K562 (cell line): Measurements from ENCODE around the gene PRPH2. TPM values are rescaled to one million over a fixed set of nuclear protein-coding genes. Genes with fewer than 3 reads are reported as not detected.

Experiments
- ATAC-seq: fragments of 200-7000 bp; cut with Tn5 transposase; 3 replicates; pipeline ENCODE4 v1.9.1; 2020; ENCODE audit warnings: moderate library complexity
- BruUV-seq: library from RNA; stranded (reverse); fragments of 400-500 nt; replicated peaks from 2 replicates; lab custom pipeline; 2021; lab: Mats Ljungman, UMichigan
- CTCF ChIA-PET: fragments of 300-600 bp; formaldehyde crosslinking; extraction: SDS; loops from one replicate; lab custom pipeline; 2021; ENCODE audit warnings: low intra/inter-chr PET ratio; lab: Yijun Ruan, JAX
- POLR2A ChIA-PET: fragments of 300-600, 350-650 bp; sonication (Branson Sonifier 250); formaldehyde crosslinking; extraction: SDS; loops from one replicate; lab custom pipeline; 2021; ENCODE audit warnings: antibody characterized with exemption, inconsistent platforms; lab: Yijun Ruan, JAX
- DNase-seq, 4 experiments: peaks; one replicate each; pipeline versions ENCODE4 v3.0.0 to v3.0.0-alpha.2; 2011 to 2018; ENCODE audit warnings: low spot score in 3 of 4, mixed read lengths in 3 of 4; ENCODE audit errors: extremely low read depth in 1 of 4
- FAIRE-seq: peaks from 2 replicates; lab custom pipeline; 2011; peaks lifted over from hg19 to GRCh38; lab: Jason Lieb, UNC
- H2AFZ ChIP-seq: 2 replicates; pipeline ENCODE4 v1.6.0; 2011; ENCODE audit warnings: low read depth, low read length, control low read depth, inconsistent platforms
- H3K27ac ChIP-seq: fragments of 200-600 bp; 3 replicates; pipeline ENCODE4 v1.8.0; 2011; ENCODE audit warnings: low read depth, mild to moderate bottlenecking, control low read depth, inconsistent platforms, low read length, moderate library complexity, mixed read lengths; ENCODE audit errors: extremely low read depth
- H3K27me3 ChIP-seq, 2 experiments: fragments of 300-600 bp in 1 of 2; 2 replicates in 1 of 2; 3 replicates in 1 of 2; pipeline versions ENCODE4 v1.6.0 to v1.8.0; 2011; ENCODE audit warnings: inconsistent platforms in 2 of 2, low read length in 2 of 2, mild to moderate bottlenecking in 1 of 2, mixed read lengths in 1 of 2, moderate library complexity in 1 of 2; ENCODE audit not compliant: control insufficient read depth in 2 of 2, insufficient read depth in 2 of 2
- H3K36me3 ChIP-seq: fragments of 300-600 bp; 3 replicates; pipeline ENCODE4 v1.8.0; 2011; ENCODE audit warnings: mild to moderate bottlenecking, low read length, inconsistent platforms; ENCODE audit not compliant: control insufficient read depth, insufficient read depth
- H3K4me1 ChIP-seq, 2 experiments: fragments of 200-600 bp in 1 of 2; replicated peaks in 1 of 2; 2 replicates in 1 of 2; 3 replicates in 1 of 2; pipeline versions ENCODE4 v1.5.1 to v1.8.0; 2011; ENCODE audit warnings: inconsistent platforms in 2 of 2, low read length in 2 of 2, mild to moderate bottlenecking in 1 of 2, mixed read lengths in 1 of 2, moderate library complexity in 1 of 2; ENCODE audit not compliant: control insufficient read depth in 2 of 2, insufficient read depth in 2 of 2
- H3K4me2 ChIP-seq: 2 replicates; pipeline ENCODE4 v1.6.1; 2011; ENCODE audit warnings: low read length, control low read depth, inconsistent platforms, mixed read lengths; ENCODE audit not compliant: insufficient read depth
- H3K4me3 ChIP-seq: fragments of 200-600 bp; sonication (generic), shearing (Covaris generic); 2 replicates; pipeline ENCODE4 v1.5.1; 2016; ENCODE audit warnings: control low read depth, inconsistent platforms
- H3K79me2 ChIP-seq: fragments of 200-600 bp; 3 replicates; pipeline ENCODE4 v1.8.0; 2011; ENCODE audit warnings: low read length, inconsistent platforms; ENCODE audit not compliant: control insufficient read depth, insufficient read depth
- H3K9ac ChIP-seq, 2 experiments: 2 replicates each; pipeline versions ENCODE4 v1.6.0 to v1.6.1; 2011; ENCODE audit warnings: low read depth in 2 of 2, low read length in 2 of 2, control low read depth in 1 of 2, inconsistent platforms in 1 of 2, mild to moderate bottlenecking in 1 of 2, mixed read lengths in 1 of 2; ENCODE audit not compliant: insufficient read depth in 1 of 2
- H3K9me1 ChIP-seq: one replicate; pipeline ENCODE4 v1.6.0; 2011; ENCODE audit warnings: inconsistent platforms, mild to moderate bottlenecking, low read length, moderate library complexity; ENCODE audit not compliant: control insufficient read depth, insufficient read depth
- H3K9me3 ChIP-seq: replicated peaks from 2 replicates; pipeline ENCODE4 v1.5.1; 2011; ENCODE audit warnings: low read depth, low read length, inconsistent platforms; ENCODE audit not compliant: control insufficient read depth, insufficient read depth
- H4K20me1 ChIP-seq: replicated peaks from 2 replicates; pipeline ENCODE4 v1.6.1; 2011; ENCODE audit warnings: low read length, inconsistent platforms, mixed read lengths; ENCODE audit not compliant: control insufficient read depth, insufficient read depth
- ARID2 ChIP-seq: fragments of 450-650 bp; IDR thresholded peaks from 2 replicates; pipeline ENCODE4 v1.6.1; 2017; ENCODE audit warnings: antibody characterized with exemption, mild to moderate bottlenecking
- CHD2 ChIP-seq: IDR thresholded peaks from 2 replicates; pipeline ENCODE4 v1.6.1; 2011; ENCODE audit warnings: low read depth, low read length
- CHD4 ChIP-seq: fragments of 200-600 bp; sonication (generic); IDR thresholded peaks from 3 replicates; pipeline ENCODE4 v1.6.1; 2012; ENCODE audit warnings: low read depth, mild to moderate bottlenecking, mixed read lengths, low read length, inconsistent platforms; ENCODE audit not compliant: insufficient read depth, insufficient replicate concordance, poor library complexity, severe bottlenecking
- CREB3L1 ChIP-seq: fragments of 450-650 bp; IDR thresholded peaks from 2 replicates; pipeline ENCODE4 v1.6.1; 2014; ENCODE audit warnings: low read depth, mild to moderate bottlenecking, moderate library complexity, borderline replicate concordance
- HCFC1 ChIP-seq: IDR thresholded peaks from 2 replicates; pipeline ENCODE4 v1.6.1; 2012; ENCODE audit warnings: low read depth, low read length, improper control_type of control experiment
- MXD1 ChIP-seq: fragments of 250-450 bp; sonication (Bioruptor Pico); IDR thresholded peaks from 2 replicates; pipeline ENCODE4 v1.8.0; 2021; ENCODE audit warnings: borderline replicate concordance, mild to moderate bottlenecking, moderate library complexity; ENCODE audit not compliant: poor library complexity, severe bottlenecking
- TCF7 ChIP-seq: sonication (generic); IDR thresholded peaks from 2 replicates; pipeline ENCODE4 v1.6.1; 2016; ENCODE audit warnings: antibody characterized with exemption, borderline replicate concordance
- YBX1 ChIP-seq: fragments of 450-650 bp; IDR thresholded peaks from 2 replicates; pipeline ENCODE4 v1.7.1; 2016; ENCODE audit warnings: mild to moderate bottlenecking
- ZKSCAN8 ChIP-seq: fragments of 200-800 bp; sonication (Bioruptor generic); IDR thresholded peaks from 2 replicates; pipeline ENCODE4 v1.6.1; 2016; ENCODE audit warnings: missing genetic modification characterization, missing compliant biosample characterization
- ZNF316 ChIP-seq: fragments of 450-650 bp; IDR thresholded peaks from 2 replicates; pipeline ENCODE4 v1.6.1; 2016
- WGBS: fragments of 100-300 bp; shearing (Covaris generic); methylation state at CpG from one replicate; pipeline ENCODE4 v1.1.6; 2016; ENCODE audit warnings: low coverage, mixed read lengths; ENCODE audit not compliant: insufficient coverage; ENCODE audit errors: missing lambda C conversion rate; 5-methylcytosine and 5-hydroxymethylcytosine counted together
- in situ Hi-C: fragments of 300-500 bp; cut with MboI; formaldehyde crosslinking; loops from 4 replicates; pipeline ENCODE4 v1.15.0; 2018; ENCODE audit warnings: inconsistent platforms, mixed read lengths
- intact Hi-C: fragments of 100-400 bp; cut with micrococcal nuclease; formaldehyde crosslinking; loops from 2 replicates; pipeline ENCODE4 v1.14.2; 2022
- polyA plus RNA-seq, 8 experiments: library from polyadenylated mRNA; depleted of rRNA in 4 of 8; stranded (reverse) in 5 of 8; unstranded in 3 of 8; fragments of >200 nt; fragmentation: Nextera tagmentation in 2 of 8; fragmentation: Illumina TruSeq in 1 of 8; extraction: Ambion mirVana in 2 of 8; extraction: Trizol in 1 of 8; gene quantifications; 2 replicates each; pipeline versions ENCODE4 v1.2.1 to v1.2.3, GENCODE V29; 2011 to 2014; ENCODE audit warnings: inconsistent platforms in 1 of 8, missing spikeins in 1 of 8
- total RNA-seq, 7 experiments: library from RNA; depleted of rRNA in 6 of 7; stranded (reverse); fragments of >200 nt in 6 of 7; fragmentation: Illumina TruSeq in 2 of 7; extraction: Trizol in 2 of 7; gene quantifications; 2 replicates each; pipeline versions ENCODE4 v1.2.1 to v1.2.3, GENCODE V29; 2011 to 2021; ENCODE audit warnings: low replicate concordance in 1 of 7

Gene PRPH2
- total and polyA plus RNA-seq, 9 of the 15 experiments (the other 6 are each of a cell fraction or from before 2014, with no cell fraction given) = 0.03 to 0.11 (median 0.03) TPM; not detected in 5

GRCh38 chr6:42661540-42662153 lies 60.8 kb downstream of the PRPH2 start (continued):
- TF ChIP-seq CREB3L1 = no peak
- TF ChIP-seq MXD1 (CRISPR knock-in tag) = no peak
- no peak for TF ChIP-seq ZNF316

- Histone ChIP-seq H3K4me2 (no peak overlapping the region), H3K79me2 (no peaks in the 10 kb centered on the region), H3K27ac (no peak overlapping the region), H2AFZ (no peak overlapping the region)
- 61% methylated on average over 1 of the region's 1 CpG for WGBS
- BruUV-seq = no TSS peak
- DNase-seq = no peak
- ATAC-seq = no peak
- ChIA-PET CTCF (interaction anchor here (0.6 to 3.6 kb wide), 2 partner anchors 12 to 66 kb away, joined by 3 to 14 read pairs; no protein-coding TSS in a partner anchor), POLR2A (no interaction called here)
- TF ChIP-seq ARID2 (no peak), HCFC1 (no peak), CHD2 (no peak), CHD4 (no peak), YBX1 (no peak), TCF7 (no peak), ZKSCAN8 (CRISPR knock-in tag) (no peak)
- TF ChIP-seq, all 486 proteins: peak for 0
- no peak overlapping the region for H3K4me3 ChIP-seq
- no peaks in the 10 kb centered on the region for H3K9me1 ChIP-seq
- no peak overlapping the region for H3K9ac ChIP-seq
- no peaks in the 10 kb centered on the region for H3K4me1 ChIP-seq
- no peaks in the 10 kb centered on the region for H4K20me1 ChIP-seq
- no peaks in the 10 kb centered on the region for H3K27me3 ChIP-seq
- no peak for FAIRE-seq
- in situ Hi-C loops (loop anchor here (5.0 kb wide), 1 partner anchor 217 kb away; the partner anchor contains the start of gene RPL7L1), intact Hi-C loops (loop anchor here (5.0 kb wide), 1 partner anchor 93 kb away; no protein-coding TSS in a partner anchor)
- peaks cover 80% of the 10 kb centered on the region for H3K36me3 ChIP-seq
- no peaks in the 10 kb centered on the region for H3K9me3 ChIP-seq
Observed at GRCh38 chr6:42659806-42660205, 62.6 kb downstream of the PRPH2 start.
